ENCODE measurements around the gene SP3. TPM values are rescaled to one million over a fixed set of nuclear protein-coding genes. Genes with fewer than 3 reads are reported as not detected.

The SP3 gene
- total RNA-seq, 4 donors from 2014 or later = 69.3 to 175 (median 82.9) TPM

- TF ChIP-seq CTCF (IDR thresholded peaks at IDR 0.05) = no peak
- DNase-seq (ENCODE audit: low spot score) = no peak
- no peak for ATAC-seq (ENCODE audit: low FRiP score)
Measured at GRCh38 chr2:173935305-173935704, 29.9 kb downstream of the SP3 start.

- ATAC-seq (ENCODE audit: low FRiP score) (no peak), DNase-seq (ENCODE audit: low spot score) (no peak)
- no peak for TF ChIP-seq CTCF (IDR thresholded peaks at IDR 0.05)
Measured at GRCh38 chr2:173934895-173935294, 30.3 kb downstream of the SP3 start.

- ATAC-seq (ENCODE audit: low FRiP score) = no peak
- DNase-seq (ENCODE audit: low spot score) = no peak
- no peak for TF ChIP-seq CTCF (IDR thresholded peaks at IDR 0.05)
Measured at GRCh38 chr2:173931751-173932150, 33.4 kb downstream of the SP3 start.

- TF ChIP-seq CTCF (IDR thresholded peaks at IDR 0.05) = no peak
- ATAC-seq (ENCODE audit: low FRiP score) (peak; percentile 74), DNase-seq (ENCODE audit: low spot score) (no peak)
Measured at GRCh38 chr2:173929441-173929840, 35.7 kb downstream of the SP3 start.

- ATAC-seq (ENCODE audit: low FRiP score) (no peak), DNase-seq (ENCODE audit: low spot score) (no peak)
- no peak for TF ChIP-seq CTCF (IDR thresholded peaks at IDR 0.05)
Measured at GRCh38 chr2:173926875-173927274, 38.3 kb downstream of the SP3 start.

- no peak for ATAC-seq (ENCODE audit: low FRiP score)
- DNase-seq (ENCODE audit: low spot score) = no peak
- TF ChIP-seq CTCF (IDR thresholded peaks at IDR 0.05) = no peak
Measured at GRCh38 chr2:173924285-173924684, 40.9 kb downstream of the SP3 start.

GRCh38 chr2:173922760-173923159 is 42.4 kb downstream of the SP3 start:
- TF ChIP-seq CTCF (IDR thresholded peaks at IDR 0.05) = no peak
- DNase-seq (ENCODE audit: low spot score) (no peak), ATAC-seq (ENCODE audit: low FRiP score) (no peak)
